ENCODE results near the gene COL12A1. TPM values are rescaled to one million over a fixed set of nuclear protein-coding genes. Genes with fewer than 3 reads are reported as not detected.

The COL12A1 gene
- total and polyA plus RNA-seq, 2 of the 13 experiments (the other 11 are each of a cell fraction or from before 2014, with no cell fraction given): 0.02 TPM; not detected in 1

DNA sequence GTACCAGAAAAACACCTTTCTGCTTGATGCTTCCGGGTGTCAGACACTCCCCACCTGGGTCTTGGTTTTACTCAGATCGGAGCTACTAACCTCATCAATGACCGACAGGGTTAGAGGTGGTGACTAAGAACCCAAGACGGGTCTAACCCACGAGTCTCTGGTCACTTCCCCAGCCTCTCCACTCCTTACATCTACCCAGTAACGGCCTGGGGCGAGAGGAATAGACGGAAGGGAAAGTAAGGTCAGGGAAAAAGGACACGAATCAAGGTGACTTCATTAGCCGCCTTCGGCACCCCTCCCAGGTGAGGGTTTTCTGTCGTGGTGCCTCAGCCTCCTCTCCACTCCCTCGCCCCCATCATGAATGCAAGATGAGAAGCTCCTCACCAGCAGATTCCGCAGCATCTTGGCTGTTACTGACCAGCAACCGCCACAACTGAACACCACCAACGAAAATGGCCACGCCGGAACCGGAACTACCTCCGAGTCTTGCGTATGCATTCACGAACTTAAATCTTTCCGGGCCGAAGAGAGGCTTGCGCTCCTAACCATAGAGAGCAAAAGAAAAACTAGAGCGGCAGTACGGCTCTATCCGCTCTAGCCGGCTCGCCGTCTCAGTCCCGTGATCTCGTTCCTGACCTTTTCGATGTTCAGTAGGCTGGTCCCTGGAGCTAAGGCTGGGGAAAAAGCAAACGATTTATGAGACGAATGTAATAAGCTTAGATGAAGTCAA lies 37.6 kb upstream of the COL12A1 start, which contains the start of gene COX7A2 (continued):
- TF ChIP-seq, protein P1, sequence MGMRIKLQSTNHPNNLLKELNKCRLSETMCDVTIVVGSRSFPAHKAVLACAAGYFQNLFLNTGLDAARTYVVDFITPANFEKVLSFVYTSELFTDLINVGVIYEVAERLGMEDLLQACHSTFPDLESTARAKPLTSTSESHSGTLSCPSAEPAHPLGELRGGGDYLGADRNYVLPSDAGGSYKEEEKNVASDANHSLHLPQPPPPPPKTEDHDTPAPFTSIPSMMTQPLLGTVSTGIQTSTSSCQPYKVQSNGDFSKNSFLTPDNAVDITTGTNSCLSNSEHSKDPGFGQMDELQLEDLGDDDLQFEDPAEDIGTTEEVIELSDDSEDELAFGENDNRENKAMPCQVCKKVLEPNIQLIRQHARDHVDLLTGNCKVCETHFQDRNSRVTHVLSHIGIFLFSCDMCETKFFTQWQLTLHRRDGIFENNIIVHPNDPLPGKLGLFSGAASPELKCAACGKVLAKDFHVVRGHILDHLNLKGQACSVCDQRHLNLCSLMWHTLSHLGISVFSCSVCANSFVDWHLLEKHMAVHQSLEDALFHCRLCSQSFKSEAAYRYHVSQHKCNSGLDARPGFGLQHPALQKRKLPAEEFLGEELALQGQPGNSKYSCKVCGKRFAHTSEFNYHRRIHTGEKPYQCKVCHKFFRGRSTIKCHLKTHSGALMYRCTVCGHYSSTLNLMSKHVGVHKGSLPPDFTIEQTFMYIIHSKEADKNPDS (CRISPR knock-in tag; IDR thresholded peaks at IDR 0.05): 0 out of 2 replicates have a peak, but pooled peaks have one; percentile 20
- 0 out of 2 replicates have a peak, but pooled peaks have one; percentile 19 for TF ChIP-seq ZNF292 (CRISPR knock-in tag; IDR thresholded peaks at IDR 0.05; ENCODE audit: borderline replicate concordance, low read depth)
- TF ChIP-seq ZNF556 (CRISPR knock-in tag; IDR thresholded peaks at IDR 0.05; ENCODE audit: borderline replicate concordance): peak; percentile 43; the same call in 1 of the 2 replicates
- TF ChIP-seq, protein P2, sequence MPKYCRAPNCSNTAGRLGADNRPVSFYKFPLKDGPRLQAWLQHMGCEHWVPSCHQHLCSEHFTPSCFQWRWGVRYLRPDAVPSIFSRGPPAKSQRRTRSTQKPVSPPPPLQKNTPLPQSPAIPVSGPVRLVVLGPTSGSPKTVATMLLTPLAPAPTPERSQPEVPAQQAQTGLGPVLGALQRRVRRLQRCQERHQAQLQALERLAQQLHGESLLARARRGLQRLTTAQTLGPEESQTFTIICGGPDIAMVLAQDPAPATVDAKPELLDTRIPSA (CRISPR knock-in tag; IDR thresholded peaks at IDR 0.05; ENCODE audit: borderline replicate concordance): 0 out of 2 replicates have a peak, but pooled peaks have one; percentile 66
- no peak for TF ChIP-seq ZNF790 (CRISPR knock-in tag; IDR thresholded peaks at IDR 0.05; ENCODE audit: borderline replicate concordance)
- TF ChIP-seq, protein P3, sequence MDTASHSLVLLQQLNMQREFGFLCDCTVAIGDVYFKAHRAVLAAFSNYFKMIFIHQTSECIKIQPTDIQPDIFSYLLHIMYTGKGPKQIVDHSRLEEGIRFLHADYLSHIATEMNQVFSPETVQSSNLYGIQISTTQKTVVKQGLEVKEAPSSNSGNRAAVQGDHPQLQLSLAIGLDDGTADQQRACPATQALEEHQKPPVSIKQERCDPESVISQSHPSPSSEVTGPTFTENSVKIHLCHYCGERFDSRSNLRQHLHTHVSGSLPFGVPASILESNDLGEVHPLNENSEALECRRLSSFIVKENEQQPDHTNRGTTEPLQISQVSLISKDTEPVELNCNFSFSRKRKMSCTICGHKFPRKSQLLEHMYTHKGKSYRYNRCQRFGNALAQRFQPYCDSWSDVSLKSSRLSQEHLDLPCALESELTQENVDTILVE (CRISPR knock-in tag; IDR thresholded peaks at IDR 0.05): peak; percentile 89
- TF ChIP-seq, protein P4, sequence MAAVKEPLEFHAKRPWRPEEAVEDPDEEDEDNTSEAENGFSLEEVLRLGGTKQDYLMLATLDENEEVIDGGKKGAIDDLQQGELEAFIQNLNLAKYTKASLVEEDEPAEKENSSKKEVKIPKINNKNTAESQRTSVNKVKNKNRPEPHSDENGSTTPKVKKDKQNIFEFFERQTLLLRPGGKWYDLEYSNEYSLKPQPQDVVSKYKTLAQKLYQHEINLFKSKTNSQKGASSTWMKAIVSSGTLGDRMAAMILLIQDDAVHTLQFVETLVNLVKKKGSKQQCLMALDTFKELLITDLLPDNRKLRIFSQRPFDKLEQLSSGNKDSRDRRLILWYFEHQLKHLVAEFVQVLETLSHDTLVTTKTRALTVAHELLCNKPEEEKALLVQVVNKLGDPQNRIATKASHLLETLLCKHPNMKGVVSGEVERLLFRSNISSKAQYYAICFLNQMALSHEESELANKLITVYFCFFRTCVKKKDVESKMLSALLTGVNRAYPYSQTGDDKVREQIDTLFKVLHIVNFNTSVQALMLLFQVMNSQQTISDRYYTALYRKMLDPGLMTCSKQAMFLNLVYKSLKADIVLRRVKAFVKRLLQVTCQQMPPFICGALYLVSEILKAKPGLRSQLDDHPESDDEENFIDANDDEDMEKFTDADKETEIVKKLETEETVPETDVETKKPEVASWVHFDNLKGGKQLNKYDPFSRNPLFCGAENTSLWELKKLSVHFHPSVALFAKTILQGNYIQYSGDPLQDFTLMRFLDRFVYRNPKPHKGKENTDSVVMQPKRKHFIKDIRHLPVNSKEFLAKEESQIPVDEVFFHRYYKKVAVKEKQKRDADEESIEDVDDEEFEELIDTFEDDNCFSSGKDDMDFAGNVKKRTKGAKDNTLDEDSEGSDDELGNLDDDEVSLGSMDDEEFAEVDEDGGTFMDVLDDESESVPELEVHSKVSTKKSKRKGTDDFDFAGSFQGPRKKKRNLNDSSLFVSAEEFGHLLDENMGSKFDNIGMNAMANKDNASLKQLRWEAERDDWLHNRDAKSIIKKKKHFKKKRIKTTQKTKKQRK (IDR thresholded peaks at IDR 0.05; ENCODE audit: low read length): no peak
- TF ChIP-seq, protein P5, sequence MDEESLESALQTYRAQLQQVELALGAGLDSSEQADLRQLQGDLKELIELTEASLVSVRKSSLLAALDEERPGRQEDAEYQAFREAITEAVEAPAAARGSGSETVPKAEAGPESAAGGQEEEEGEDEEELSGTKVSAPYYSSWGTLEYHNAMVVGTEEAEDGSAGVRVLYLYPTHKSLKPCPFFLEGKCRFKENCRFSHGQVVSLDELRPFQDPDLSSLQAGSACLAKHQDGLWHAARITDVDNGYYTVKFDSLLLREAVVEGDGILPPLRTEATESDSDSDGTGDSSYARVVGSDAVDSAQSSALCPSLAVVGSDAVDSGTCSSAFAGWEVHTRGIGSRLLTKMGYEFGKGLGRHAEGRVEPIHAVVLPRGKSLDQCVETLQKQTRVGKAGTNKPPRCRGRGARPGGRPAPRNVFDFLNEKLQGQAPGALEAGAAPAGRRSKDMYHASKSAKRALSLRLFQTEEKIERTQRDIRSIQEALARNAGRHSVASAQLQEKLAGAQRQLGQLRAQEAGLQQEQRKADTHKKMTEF (CRISPR knock-in tag; IDR thresholded peaks at IDR 0.05): peak; percentile 88
- TF ChIP-seq PHF21A (CRISPR knock-in tag; IDR thresholded peaks at IDR 0.05): peak; percentile 75
- TF ChIP-seq, protein P6, sequence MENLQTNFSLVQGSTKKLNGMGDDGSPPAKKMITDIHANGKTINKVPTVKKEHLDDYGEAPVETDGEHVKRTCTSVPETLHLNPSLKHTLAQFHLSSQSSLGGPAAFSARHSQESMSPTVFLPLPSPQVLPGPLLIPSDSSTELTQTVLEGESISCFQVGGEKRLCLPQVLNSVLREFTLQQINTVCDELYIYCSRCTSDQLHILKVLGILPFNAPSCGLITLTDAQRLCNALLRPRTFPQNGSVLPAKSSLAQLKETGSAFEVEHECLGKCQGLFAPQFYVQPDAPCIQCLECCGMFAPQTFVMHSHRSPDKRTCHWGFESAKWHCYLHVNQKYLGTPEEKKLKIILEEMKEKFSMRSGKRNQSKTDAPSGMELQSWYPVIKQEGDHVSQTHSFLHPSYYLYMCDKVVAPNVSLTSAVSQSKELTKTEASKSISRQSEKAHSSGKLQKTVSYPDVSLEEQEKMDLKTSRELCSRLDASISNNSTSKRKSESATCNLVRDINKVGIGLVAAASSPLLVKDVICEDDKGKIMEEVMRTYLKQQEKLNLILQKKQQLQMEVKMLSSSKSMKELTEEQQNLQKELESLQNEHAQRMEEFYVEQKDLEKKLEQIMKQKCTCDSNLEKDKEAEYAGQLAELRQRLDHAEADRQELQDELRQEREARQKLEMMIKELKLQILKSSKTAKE (CRISPR knock-in tag; IDR thresholded peaks at IDR 0.05; ENCODE audit: borderline replicate concordance): no peak
- TF ChIP-seq SMAD3 (CRISPR knock-in tag; IDR thresholded peaks at IDR 0.05): peak; percentile 70; the same call in 1 of the 2 replicates
- no peak for TF ChIP-seq THYN1 (CRISPR knock-in tag; IDR thresholded peaks at IDR 0.05; ENCODE audit: borderline replicate concordance, low read depth)
- peak; percentile 78; the same call in 1 of the 2 replicates for TF ChIP-seq DMAP1 (CRISPR knock-in tag; IDR thresholded peaks at IDR 0.05)
- no peak for TF ChIP-seq ZFP82 (CRISPR knock-in tag; IDR thresholded peaks at IDR 0.05; ENCODE audit: borderline replicate concordance)
- TF ChIP-seq ZNF615 (CRISPR knock-in tag; IDR thresholded peaks at IDR 0.05; ENCODE audit: borderline replicate concordance): no peak
- TF ChIP-seq ZNF678 (CRISPR knock-in tag; IDR thresholded peaks at IDR 0.05): 0 out of 2 replicates have a peak, but pooled peaks have one; percentile 40
